ENCODE data around the gene FMN2.

- TF ChIP-seq ZNF274 (IDR thresholded peaks at IDR 0.05; ENCODE audit: low read length) (no peak), ZNF274 (tag by site-specific recombination; IDR thresholded peaks at IDR 0.05; ENCODE audit: borderline replicate concordance) (no peak), YY2 (tag by site-specific recombination; IDR thresholded peaks at IDR 0.05) (no peak), MEIS1 (CRISPR knock-in tag; IDR thresholded peaks at IDR 0.05; ENCODE audit: borderline replicate concordance) (no peak), ZNF549 (tag by site-specific recombination; IDR thresholded peaks at IDR 0.05) (no peak), PRDM1 (tag by site-specific recombination; IDR thresholded peaks at IDR 0.05) (no peak), ZIC2 (tag by site-specific recombination; IDR thresholded peaks at IDR 0.05) (no peak), MYNN (tag by site-specific recombination; IDR thresholded peaks at IDR 0.05; ENCODE audit: borderline replicate concordance) (no peak), ZFP69B (tag by site-specific recombination; IDR thresholded peaks at IDR 0.05) (no peak), ZNF768 (tag by site-specific recombination; IDR thresholded peaks at IDR 0.05) (no peak), CTCF (tag by site-specific recombination; IDR thresholded peaks at IDR 0.05) (no peak), ZNF658 (tag by site-specific recombination; IDR thresholded peaks at IDR 0.05) (no peak), ZNF529 (tag by site-specific recombination; IDR thresholded peaks at IDR 0.05; ENCODE audit: insufficient replicate concordance) (no peak), ZNF544 (tag by site-specific recombination; IDR thresholded peaks at IDR 0.05) (no peak)
These were observed 374.8 kb downstream of the FMN2 start for GRCh38 chr1:240466509-240466908.
